Hematopoietic multipotent progenitor cell treated with erythropoietin and hydrocortisone succinate and interleukin-3 and kit ligand, for 4 days (in vitro differentiated cells): Measurements from ENCODE around the gene CHAF1B.
"Not testable (repeated sequence)": the region's sequence is repeated elsewhere in the genome, so short reads cannot be mapped to it uniquely, and the experiment has no call there.

Experiments
- DNase-seq: peaks from one replicate; pipeline ENCODE4 v3.0.0-alpha.2; 2015

Gene CHAF1B

DNA sequence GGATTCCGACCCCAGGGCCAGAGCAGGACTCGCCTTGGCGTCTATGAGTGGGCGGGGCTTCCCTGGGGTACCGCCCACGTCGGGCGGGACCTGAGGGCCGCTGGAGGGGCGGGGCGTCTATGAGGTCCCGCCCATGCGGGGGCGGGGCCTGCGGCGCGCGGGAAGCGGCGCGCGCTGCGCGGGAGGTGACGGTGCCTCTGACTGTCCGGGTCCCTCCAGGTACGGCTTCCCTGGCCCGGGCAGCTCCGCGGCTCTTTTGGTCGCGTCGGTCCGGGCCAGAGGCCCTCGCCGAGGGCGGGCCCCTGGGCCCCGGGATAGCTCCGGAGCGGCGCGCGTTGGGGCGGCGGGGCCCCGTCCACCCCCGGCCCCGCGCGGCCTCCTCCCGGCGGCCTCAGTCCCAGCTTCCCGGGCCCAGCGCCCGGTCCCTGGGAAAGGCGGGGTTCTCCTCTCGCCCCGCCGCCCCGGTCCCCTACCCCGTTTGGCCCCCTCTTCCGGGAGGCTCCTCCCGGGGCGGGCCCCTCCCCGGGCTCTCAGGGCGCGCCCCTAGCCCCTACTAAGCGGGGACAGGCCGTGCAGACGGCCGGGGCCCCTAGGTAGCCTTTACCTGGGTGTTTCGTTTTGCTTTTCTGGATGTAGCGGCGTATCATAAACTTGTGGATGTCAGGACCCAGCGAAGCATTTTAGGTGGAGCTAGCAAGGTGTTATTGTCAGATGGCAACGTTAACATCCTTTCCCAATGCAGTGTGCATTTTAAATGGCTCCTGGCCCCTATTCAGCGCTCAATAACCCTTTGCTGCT is at the start of gene CHAF1B:
TSS of gene CHAF1B (plus strand) at position 160 of the 798 bp plus-strand sequence. CDS start 745 bp downstream, outside the sequence.
- DNase-seq = peak; percentile 89

- DNase-seq = no peak
These were observed 48.1 kb upstream of the CHAF1B start for GRCh38 chr21:36337099-36337509.

GRCh38 chr21:36338975-36339374 is 46.2 kb upstream of the CHAF1B start:
- no peak for DNase-seq

DNA sequence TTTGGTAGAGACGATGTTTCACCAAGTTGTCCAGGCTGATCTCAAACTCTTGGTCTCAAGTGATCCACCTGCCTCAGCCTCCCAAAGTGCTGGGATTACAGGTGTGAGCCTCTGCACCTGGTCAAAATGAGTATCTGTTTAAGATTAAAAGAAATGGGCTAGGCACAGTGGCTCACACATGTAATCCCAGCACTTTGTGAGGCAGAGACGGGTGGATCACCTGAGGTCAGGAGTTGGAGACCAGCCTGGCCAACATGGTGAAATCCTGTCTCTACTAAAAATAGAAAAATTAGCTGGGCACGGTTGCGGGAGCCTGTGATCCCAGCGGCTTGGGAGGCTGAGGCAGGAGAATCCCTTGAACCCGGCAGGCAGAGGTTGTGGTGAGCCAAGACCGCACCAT is 42.6 kb upstream of the CHAF1B start:
- not testable (repeated sequence) for DNase-seq

DNA sequence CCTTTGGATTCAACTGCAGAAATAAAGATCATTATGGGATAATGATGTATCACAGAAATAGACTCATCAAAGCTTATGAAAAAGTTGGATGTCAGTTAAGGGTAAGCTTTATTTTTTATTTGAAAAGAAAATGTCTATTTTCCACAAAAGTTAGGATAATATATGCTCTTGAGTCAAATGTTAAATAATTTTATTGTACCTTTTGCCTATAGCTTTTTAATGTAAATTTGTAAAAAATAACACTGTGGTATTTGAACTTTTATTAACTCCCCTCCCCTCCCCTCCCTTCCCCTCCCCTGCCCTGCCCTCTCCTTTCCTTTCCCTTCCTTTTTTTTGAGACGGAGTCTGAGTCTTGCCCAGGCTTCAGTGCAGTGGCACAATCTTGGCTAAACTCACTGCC is 40.3 kb upstream of the CHAF1B start:
- no peak for DNase-seq

DNA sequence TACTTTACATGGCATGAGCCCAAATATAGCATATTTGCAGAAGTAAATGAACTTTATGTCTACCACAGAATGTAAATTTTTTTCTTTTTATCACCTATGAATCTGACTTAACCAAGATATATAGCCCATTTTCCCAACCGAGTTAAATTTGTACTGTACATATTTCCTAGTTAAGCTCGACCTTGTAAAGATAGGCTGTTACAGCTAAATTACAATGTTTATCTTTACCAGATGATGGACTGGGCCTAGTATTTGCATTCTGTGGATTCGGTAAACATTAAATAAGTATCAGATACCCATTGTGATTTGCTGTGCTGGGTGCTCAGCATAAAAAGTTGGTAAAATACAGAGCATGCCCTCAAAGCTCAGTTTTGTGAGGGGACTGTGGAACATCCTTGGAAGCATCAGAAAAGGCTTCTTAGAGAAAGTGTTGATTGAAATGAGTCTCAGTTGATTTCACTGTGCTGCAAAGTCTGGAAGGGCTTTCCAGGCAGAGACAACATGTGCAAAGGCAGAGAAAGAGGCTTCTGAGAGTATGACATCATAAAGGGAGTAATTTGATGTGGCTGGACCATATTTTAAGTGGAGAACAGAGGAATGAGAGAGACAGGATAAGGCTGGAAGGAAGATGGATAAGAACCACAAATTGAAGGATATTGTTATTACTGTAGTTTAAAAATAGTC is 37.8 kb upstream of the CHAF1B start:
- DNase-seq = no peak

GRCh38 chr21:36347962-36348328 is 37.2 kb upstream of the CHAF1B start:
- DNase-seq = no peak

DNA sequence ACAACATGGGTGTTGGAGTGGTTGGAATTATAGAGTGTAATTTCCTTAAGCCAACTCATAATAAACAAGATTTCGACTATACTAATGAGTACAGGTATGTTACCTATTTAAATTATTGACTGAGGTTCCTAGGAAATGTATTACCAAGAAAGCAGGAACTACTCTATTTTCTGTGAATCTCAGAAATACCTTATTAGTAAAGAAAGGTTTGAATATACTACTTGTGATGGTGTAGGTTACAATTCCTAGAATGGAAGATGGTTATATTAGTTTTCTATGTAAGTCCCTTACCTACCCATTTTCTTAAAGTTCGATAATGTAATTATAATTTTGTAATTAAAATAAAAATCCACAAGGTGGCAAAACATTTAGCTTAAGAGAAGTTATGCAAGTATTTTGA is 35.9 kb upstream of the CHAF1B start:
- DNase-seq = no peak

- no peak for DNase-seq
These were observed 34.8 kb upstream of the CHAF1B start for GRCh38 chr21:36350282-36350910.

DNA sequence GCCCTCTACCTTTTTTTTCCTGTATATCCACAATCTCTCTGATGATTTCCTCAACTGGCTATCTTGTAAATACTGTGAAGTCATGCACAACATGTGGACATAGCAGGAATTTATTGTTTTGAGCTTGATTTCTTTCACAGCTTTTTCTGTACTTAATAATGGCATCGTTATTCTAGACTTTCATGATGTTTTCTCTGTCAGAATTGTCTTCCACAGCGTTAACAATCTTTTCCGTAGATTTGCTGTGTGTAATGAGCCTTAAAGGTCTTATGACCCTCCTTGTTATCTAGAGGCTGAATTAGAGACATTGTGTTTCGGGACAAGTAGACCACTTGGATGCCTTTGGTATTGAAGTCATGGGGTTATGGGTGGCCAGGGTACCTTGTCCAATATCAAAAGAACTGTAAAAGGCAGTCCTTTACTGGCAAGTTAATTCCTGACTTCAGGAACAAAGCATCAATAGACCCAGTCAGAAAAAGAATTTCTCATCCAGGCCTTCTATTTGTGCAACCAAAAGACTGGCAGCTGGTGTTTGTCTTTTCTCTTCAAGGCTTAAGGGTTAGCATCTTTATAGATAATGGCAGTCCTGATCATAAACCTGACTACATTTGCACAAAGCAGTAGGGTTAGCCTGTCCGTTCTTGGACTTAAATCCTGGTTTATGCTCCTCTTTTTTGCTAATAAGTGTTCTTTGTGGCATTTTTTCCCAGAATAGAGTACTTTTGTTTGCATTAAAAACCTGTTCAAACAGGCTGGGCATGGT is 30.1 kb upstream of the CHAF1B start:
- no peak for DNase-seq

DNA sequence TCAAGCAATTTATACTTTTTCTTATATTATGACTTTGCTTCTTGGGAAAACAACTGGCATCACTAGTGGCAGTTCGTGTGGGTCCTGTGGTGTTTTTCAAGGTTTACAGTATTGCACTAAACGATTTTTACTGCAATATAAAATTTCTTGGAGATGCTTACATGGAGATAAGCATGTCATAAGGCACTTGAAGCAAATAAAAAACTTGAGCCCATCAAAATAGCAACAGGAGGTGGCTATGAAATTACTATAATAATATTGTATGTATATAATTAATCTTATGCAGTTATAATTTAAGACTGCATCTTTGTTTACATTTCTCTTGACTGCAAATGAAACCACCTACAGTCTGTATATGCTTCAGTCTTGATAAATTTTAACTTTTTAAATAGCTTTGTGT is 29.3 kb upstream of the CHAF1B start:
- no peak for DNase-seq

DNA sequence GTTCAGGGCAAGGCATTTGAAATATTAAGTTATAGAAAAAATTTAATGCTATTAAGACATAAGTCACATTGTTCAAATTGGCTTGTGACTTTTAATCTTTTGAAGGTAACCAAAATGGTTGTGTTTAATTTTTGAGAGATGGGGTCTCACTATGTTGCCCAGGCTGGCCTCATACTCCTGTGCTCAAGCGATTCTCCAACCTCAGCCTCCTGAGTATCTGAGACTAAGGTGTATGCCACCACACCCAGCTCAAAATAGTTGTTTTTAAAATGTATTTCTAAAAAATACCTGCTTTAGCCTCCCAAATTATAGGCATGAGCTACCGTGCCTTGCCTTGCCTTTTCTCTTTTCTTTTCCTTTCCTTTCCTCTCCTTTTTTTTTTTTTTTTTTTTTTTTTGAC is 26.0 kb upstream of the CHAF1B start:
- no peak for DNase-seq

DNA sequence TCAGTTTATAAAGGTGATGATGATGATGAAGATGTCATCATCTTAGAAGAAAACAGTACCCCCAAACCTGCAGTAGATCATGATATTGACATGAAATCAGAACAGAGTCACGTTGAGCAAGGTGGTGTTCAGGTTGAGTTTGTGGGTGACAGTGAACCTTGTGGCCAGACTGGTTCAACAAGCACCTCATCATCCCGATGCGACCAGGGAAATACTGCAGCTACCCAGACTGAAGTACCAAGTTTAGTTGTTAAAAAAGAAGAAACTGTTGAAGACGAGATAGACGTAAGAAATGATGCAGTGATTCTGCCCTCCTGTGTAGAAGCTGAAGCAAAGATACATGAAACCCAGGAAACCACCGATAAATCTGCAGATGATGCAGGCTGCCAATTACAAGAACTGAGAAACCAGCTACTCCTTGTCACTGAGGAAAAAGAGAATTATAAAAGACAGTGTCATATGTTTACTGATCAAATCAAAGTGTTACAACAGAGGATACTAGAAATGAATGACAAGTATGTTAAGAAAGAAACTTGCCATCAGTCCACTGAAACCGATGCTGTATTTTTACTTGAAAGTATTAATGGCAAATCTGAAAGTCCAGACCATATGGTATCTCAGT is 16.0 kb upstream of the CHAF1B start:
- DNase-seq = no peak

- no peak for DNase-seq
These were observed 9.2 kb upstream of the CHAF1B start for GRCh38 chr21:36375994-36376393.

DNA sequence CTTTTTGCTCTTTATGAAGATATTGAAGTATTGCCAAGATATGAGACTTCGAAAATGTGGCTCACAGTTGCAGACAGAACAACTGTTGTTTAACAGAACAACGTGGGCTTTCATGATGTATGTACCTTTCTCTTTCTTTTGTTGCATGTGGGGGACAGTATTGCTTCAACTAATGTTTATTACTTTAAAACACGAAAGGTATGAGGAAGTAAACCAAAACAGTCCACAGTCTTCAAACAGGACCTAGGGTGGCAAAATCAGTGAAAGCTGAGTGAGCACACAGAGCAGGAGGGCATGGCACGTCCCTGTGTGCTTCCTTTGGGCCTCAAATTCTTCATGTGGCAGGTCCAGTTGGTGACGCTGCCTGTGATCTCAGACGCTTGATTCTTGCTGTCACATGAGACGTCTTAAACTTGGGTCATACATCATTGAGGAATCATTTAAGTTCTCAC is 7.8 kb upstream of the CHAF1B start:
- DNase-seq = no peak

DNA sequence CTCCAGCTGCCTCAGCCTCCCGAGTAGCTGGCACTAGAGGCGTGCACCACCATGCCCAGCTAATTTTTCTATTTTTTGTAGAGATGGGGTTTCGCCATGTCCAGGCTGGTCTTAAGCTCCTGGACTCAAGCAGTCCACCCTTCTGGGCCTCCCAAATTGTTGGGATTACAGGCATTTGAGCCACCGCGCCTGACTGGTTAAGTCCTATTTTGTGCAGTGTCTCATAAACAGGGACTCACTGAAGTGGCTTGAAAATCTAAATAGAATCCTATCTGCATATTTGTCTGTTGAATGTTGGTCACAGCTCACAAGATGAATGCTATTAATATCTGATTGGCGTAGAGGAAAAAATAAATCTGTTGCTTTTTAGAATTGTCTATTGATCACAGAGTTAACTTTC is 5.9 kb upstream of the CHAF1B start:
- DNase-seq = no peak

- DNase-seq = no peak
These were observed 3.2 kb upstream of the CHAF1B start for GRCh38 chr21:36381841-36382589.

DNA sequence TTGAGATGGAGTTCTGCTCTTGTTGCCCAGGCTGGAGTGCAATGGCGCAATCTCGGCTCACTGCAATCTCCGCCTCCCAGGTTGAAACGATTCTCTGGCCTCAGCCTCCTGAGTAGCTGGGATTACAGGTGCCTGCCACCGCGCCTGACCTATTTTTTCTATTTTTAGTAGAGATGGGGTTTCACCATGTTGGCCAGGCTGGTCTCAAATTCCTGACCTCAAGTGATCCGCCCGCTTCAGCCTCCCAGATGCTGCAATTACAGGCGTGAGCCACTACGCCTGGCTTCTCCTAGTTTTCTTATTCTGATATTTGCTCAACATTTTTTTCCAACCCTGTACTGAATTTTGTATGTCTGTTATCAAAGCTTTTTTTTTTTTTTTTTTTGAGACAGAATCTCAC is 2.5 kb upstream of the CHAF1B start:
- DNase-seq = not testable (repeated sequence)

GRCh38 chr21:36384885-36385232 is 333 bp upstream of the CHAF1B start:
- DNase-seq = no peak

DNA sequence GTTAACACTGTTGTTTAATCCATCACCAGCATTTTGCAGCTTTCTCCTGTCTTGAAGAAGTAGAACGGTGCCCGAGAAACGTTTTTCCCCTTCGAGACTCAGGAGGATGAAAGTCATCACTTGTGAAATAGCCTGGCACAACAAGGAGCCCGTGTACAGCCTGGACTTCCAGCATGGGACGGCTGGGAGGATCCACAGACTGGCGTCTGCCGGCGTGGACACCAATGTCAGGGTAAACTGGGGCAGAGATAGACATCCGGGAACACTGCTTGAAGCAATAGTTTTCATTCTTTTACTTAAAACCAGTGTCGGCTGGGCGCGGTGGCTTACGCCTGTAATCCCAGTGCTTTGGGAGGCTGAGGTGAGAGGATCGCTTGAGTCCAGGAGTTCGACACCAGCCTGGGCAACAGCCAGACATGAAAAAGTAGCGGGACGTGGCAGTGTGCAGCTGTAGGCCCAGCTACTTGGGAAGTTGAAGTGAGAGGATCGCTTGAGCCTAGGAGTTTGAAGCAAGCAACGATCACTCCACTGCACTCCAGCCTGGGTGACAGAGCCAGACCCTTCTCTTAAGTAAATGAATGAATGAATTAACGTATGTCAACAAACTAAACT is 945 bp downstream of the CHAF1B start:
- DNase-seq = no peak

GRCh38 chr21:36388096-36388495 is 2.9 kb downstream of the CHAF1B start:
- no peak for DNase-seq

GRCh38 chr21:36388835-36389234 is 3.6 kb downstream of the CHAF1B start:
- DNase-seq = peak; percentile 24
